HCT116 (cell line): ENCODE measurements around the gene AQP10.

ENCODE experiments used
- CBX3 ChIP-seq: IDR thresholded peaks from 2 replicates; pipeline ENCODE4 v1.6.1; 2012; ENCODE audit warnings: low read depth
- CTCF ChIP-seq, 3 experiments: fragments of 200-600 bp in 1 of 3; sonication (generic) in 1 of 3; IDR thresholded peaks in 2 of 3; conservative IDR thresholded peaks in 1 of 3; 2 replicates each; pipeline ENCODE4 v1.5.1; 2012 to 2017; ENCODE audit warnings: low read depth in 2 of 3, low read length in 2 of 3, antibody characterized with exemption in 1 of 3, borderline replicate concordance in 1 of 3, control low read depth in 1 of 3, mild to moderate bottlenecking in 1 of 3, mixed read lengths in 1 of 3, mixed run types in 1 of 3, moderate library complexity in 1 of 3; ENCODE audit not compliant: insufficient read depth in 1 of 3
- EZH2 ChIP-seq: fragments of 200-600 bp; sonication (generic); IDR thresholded peaks from 2 replicates; pipeline ENCODE4 v1.6.1; 2017; ENCODE audit warnings: antibody characterized with exemption, mixed run types
- EZH2phosphoT487 ChIP-seq: fragments of 200-600 bp; IDR thresholded peaks from 2 replicates; pipeline ENCODE4 v1.6.1; 2018; ENCODE audit warnings: antibody characterized with exemption, borderline replicate concordance
- MAX ChIP-seq: IDR thresholded peaks from 2 replicates; pipeline ENCODE4 v1.6.1; 2012
- POLR2A ChIP-seq: IDR thresholded peaks from 2 replicates; pipeline ENCODE4 v1.7.0; 2011; ENCODE audit warnings: borderline replicate concordance; ENCODE audit not compliant: insufficient read depth, insufficient read length; ENCODE audit errors: extremely low read depth
- RAD21 ChIP-seq: IDR thresholded peaks from 2 replicates; pipeline ENCODE4 v1.6.1; 2012; ENCODE audit warnings: low read depth, mild to moderate bottlenecking
- SIN3A ChIP-seq: IDR thresholded peaks from 2 replicates; pipeline ENCODE4 v1.6.1; 2012; ENCODE audit warnings: low read depth
- TCF7L2 ChIP-seq: IDR thresholded peaks from 2 replicates; pipeline ENCODE4 v1.7.0; 2011; ENCODE audit warnings: borderline replicate concordance, inconsistent platforms; ENCODE audit not compliant: insufficient read depth, insufficient read length; ENCODE audit errors: extremely low read depth
- YY1 ChIP-seq: IDR thresholded peaks from 2 replicates; pipeline ENCODE4 v1.6.1; 2011; ENCODE audit warnings: low read length, low read depth, moderate library complexity, mild to moderate bottlenecking; ENCODE audit not compliant: insufficient replicate concordance; ENCODE audit errors: extremely low read depth

DNA sequence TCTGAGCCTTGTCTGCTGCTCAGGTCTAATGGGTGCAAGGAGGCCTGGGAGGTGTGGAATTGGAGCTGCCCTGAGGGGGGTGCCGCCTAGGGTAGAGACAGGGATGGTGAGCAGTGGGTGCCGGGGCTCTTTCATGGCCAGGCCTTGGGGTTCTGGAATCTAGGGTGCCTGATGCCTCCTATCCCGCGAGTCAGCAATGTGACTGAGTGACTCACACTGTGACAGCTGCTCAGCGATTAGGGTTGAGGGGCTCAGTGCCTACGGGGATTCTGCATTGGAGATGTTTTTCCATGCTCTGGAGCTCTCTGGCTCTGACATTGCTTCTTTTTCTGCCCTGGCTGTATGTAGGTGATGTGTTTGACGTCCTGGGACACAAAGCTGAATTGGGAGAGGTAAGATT is 21.2 kb downstream of the AQP10 start:
- TF ChIP-seq EZH2 = no peak
- TF ChIP-seq SIN3A = no peak
- no peak for TF ChIP-seq POLR2A
- TF ChIP-seq CTCF (IDR thresholded peaks at IDR 0.05 in 2 of 3, conservative IDR thresholded peaks at IDR 0.05 in 1 of 3; ENCODE audit: borderline replicate concordance in 1 of 3, insufficient read depth in 1 of 3, low read depth in 2 of 3, low read length in 2 of 3) = no peak
- no peak for TF ChIP-seq MAX
- TF ChIP-seq TCF7L2 = no peak
- no peak for TF ChIP-seq EZH2phosphoT487
- no peak for TF ChIP-seq YY1
- TF ChIP-seq CBX3 = no peak
- TF ChIP-seq RAD21 = no peak
